Mesendoderm (in vitro differentiated cells): ENCODE measurements around the gene RXFP4.
A peak's percentile ranks its signal among the peaks of the same experiment; 100 is the strongest.

Experiments used
- DNase-seq: peaks from one replicate; pipeline ENCODE4 v3.0.0; 2013
- H2AK5ac ChIP-seq: 2 replicates; pipeline ENCODE4 v1.6.1; 2013; ENCODE audit warnings: low read length, inconsistent platforms
- H2BK120ac ChIP-seq: 2 replicates; pipeline ENCODE4 v1.6.1; 2013; ENCODE audit warnings: low read depth, mild to moderate bottlenecking, low read length, moderate library complexity, mixed read lengths
- H2BK15ac ChIP-seq: replicated peaks from 2 replicates; pipeline ENCODE4 v1.6.1; 2013; ENCODE audit warnings: low read depth, mild to moderate bottlenecking, moderate library complexity
- H2BK5ac ChIP-seq: 2 replicates; pipeline ENCODE4 v1.6.1; 2013; ENCODE audit warnings: low read length, inconsistent platforms
- H3K18ac ChIP-seq: 2 replicates; pipeline ENCODE4 v1.6.1; 2013; ENCODE audit warnings: mild to moderate bottlenecking, low read length, mixed read lengths
- H3K23ac ChIP-seq: one replicate; pipeline ENCODE4 v1.6.1; 2013; ENCODE audit warnings: low read length
- H3K27ac ChIP-seq: 2 replicates; pipeline ENCODE4 v1.5.1; 2013; ENCODE audit warnings: low read depth, mild to moderate bottlenecking, inconsistent platforms, low read length, moderate library complexity
- H3K27me3 ChIP-seq: 2 replicates; pipeline ENCODE4 v1.6.1; 2013; ENCODE audit warnings: low read length, control low read depth, mild to moderate bottlenecking, inconsistent platforms; ENCODE audit not compliant: insufficient read depth, poor library complexity
- H3K36me3 ChIP-seq: 2 replicates; pipeline ENCODE4 v1.6.1; 2013; ENCODE audit warnings: low read length, inconsistent platforms; ENCODE audit not compliant: control insufficient read depth, insufficient read depth
- H3K4ac ChIP-seq: one replicate; pipeline ENCODE4 v1.6.1; 2013; ENCODE audit warnings: low read depth, mild to moderate bottlenecking, low read length, moderate library complexity
- H3K4me1 ChIP-seq: 2 replicates; pipeline ENCODE4 v1.6.1; 2013; ENCODE audit warnings: low read depth, low read length, inconsistent platforms; ENCODE audit not compliant: control insufficient read depth
- H3K4me2 ChIP-seq: 2 replicates; pipeline ENCODE4 v1.6.1; 2013; ENCODE audit warnings: low read length
- H3K4me3 ChIP-seq: 2 replicates; pipeline ENCODE4 v1.5.1; 2013; ENCODE audit warnings: mild to moderate bottlenecking, low read length
- H3K56ac ChIP-seq: one replicate; pipeline ENCODE4 v1.6.1; 2013; ENCODE audit warnings: low read length
- H3K79me1 ChIP-seq: 2 replicates; pipeline ENCODE4 v1.6.1; 2013; ENCODE audit warnings: low read length, inconsistent platforms
- H3K79me2 ChIP-seq: 2 replicates; pipeline ENCODE4 v1.6.1; 2013; ENCODE audit warnings: mild to moderate bottlenecking, low read length; ENCODE audit not compliant: control insufficient read depth, insufficient read depth
- H3K9ac ChIP-seq: 2 replicates; pipeline ENCODE4 v1.6.1; 2013; ENCODE audit warnings: low read length, inconsistent platforms
- H4K5ac ChIP-seq: one replicate; pipeline ENCODE4 v1.6.1; 2013; ENCODE audit warnings: low read length
- H4K8ac ChIP-seq: one replicate; pipeline ENCODE4 v1.6.1; 2013; ENCODE audit warnings: low read depth, mild to moderate bottlenecking, control low read depth, low read length, moderate library complexity
- WGBS: extraction: QIAGEN DNeasy Blood & Tissue Kit; methylation state at CpG from one replicate; pipeline ENCODE4 v1.1.7; 2013; ENCODE audit warnings: low lambda C conversion rate, missing lambda C conversion rate; ENCODE audit not compliant: insufficient coverage; ENCODE audit errors: extremely low coverage; 5-methylcytosine and 5-hydroxymethylcytosine counted together

RXFP4 gene

GRCh38 chr1:155977690-155978324 is 36.4 kb downstream of the RXFP4 start:
- no CpG with 5 or more reads among the region's 52 CpGs for WGBS
- H2BK5ac ChIP-seq, result peak overlapping the region; percentile 92

GRCh38 chr1:155978325-155978972 is 37.0 kb downstream of the RXFP4 start, which contains the start of gene ARHGEF2:
ARHGEF2 (minus strand) TSS chr1:155978547; CDS start chr1:155978427, 120 bp downstream.
- peak; percentile 95 for DNase-seq
- Histone ChIP-seq H3K4me3 (peak within 1 kb of the TSS; percentile 78), H3K36me3 (no peaks in the 10 kb centered on the region), H2BK120ac (peak within 1 kb of the TSS; percentile 75), H3K27ac (peak within 1 kb of the TSS; percentile 91), H2BK15ac (peak within 1 kb of the TSS; percentile 86), H4K5ac (no peak within 1 kb of the TSS), H3K4ac (peak within 1 kb of the TSS; percentile 98), H3K18ac (peak within 1 kb of the TSS; percentile 99), H2AK5ac (peak within 1 kb of the TSS; percentile 92), H3K56ac (peak within 1 kb of the TSS; percentile 97), H3K4me2 (peak within 1 kb of the TSS; percentile 91), H2BK5ac (peak within 1 kb of the TSS; percentile 92), H3K9ac (peak within 1 kb of the TSS; percentile 95), H4K8ac (no peak within 1 kb of the TSS), H3K27me3 (no peaks in the 10 kb centered on the region), H3K4me1 (peaks cover 20% of the 10 kb centered on the region), H3K79me2 (peaks cover 43% of the 10 kb centered on the region), H3K79me1 (peaks cover 18% of the 10 kb centered on the region), H3K23ac (peak within 1 kb of the TSS; percentile 83)
- WGBS, result no CpG with 5 or more reads among the region's 52 CpGs

More at GRCh38 chr1:155977690-155978324, 36.4 kb downstream of the RXFP4 start:
- Histone ChIP-seq H2BK15ac (peak overlapping the region; percentile 86), H3K79me2 (peaks cover 49% of the 10 kb centered on the region), H3K23ac (peak overlapping the region; percentile 83), H3K27ac (peak overlapping the region; percentile 91), H3K56ac (peak overlapping the region; percentile 97), H3K9ac (peak overlapping the region; percentile 95), H3K4me1 (peaks cover 20% of the 10 kb centered on the region), H3K27me3 (no peaks in the 10 kb centered on the region), H3K4me2 (peak overlapping the region; percentile 91), H3K4me3 (peak overlapping the region; percentile 78), H4K8ac (no peak overlapping the region), H3K18ac (peak overlapping the region; percentile 99), H2AK5ac (no peak overlapping the region), H3K79me1 (peaks cover 21% of the 10 kb centered on the region), H3K4ac (peak overlapping the region; percentile 98), H2BK120ac (peak overlapping the region; percentile 75), H3K36me3 (no peaks in the 10 kb centered on the region), H4K5ac (no peak overlapping the region)
- DNase-seq, result peak; percentile 76

GRCh38 chr1:155978973-155979429 is 37.6 kb downstream of the RXFP4 start:
- no CpG with 5 or more reads among the region's 8 CpGs for WGBS
- Histone ChIP-seq H3K4me3 (peak overlapping the region; percentile 78), H3K4ac (peak overlapping the region; percentile 98), H4K8ac (no peak overlapping the region), H3K27me3 (no peaks in the 10 kb centered on the region), H3K23ac (no peak overlapping the region), H3K36me3 (no peaks in the 10 kb centered on the region), H2BK5ac (peak overlapping the region; percentile 49), H3K9ac (peak overlapping the region; percentile 95), H3K18ac (peak overlapping the region; percentile 99), H3K79me2 (peaks cover 39% of the 10 kb centered on the region), H2BK120ac (peak overlapping the region; percentile 56), H2BK15ac (no peak overlapping the region), H3K4me2 (peak overlapping the region; percentile 80), H3K79me1 (peaks cover 18% of the 10 kb centered on the region), H3K27ac (peak overlapping the region; percentile 91), H4K5ac (no peak overlapping the region), H2AK5ac (no peak overlapping the region), H3K56ac (peak overlapping the region; percentile 97), H3K4me1 (peaks cover 20% of the 10 kb centered on the region)
- DNase-seq, result no peak

- Histone ChIP-seq H2BK5ac (no peak overlapping the region), H3K27ac (peak overlapping the region; percentile 91), H3K18ac (peak overlapping the region; percentile 99), H3K79me1 (peaks cover 12% of the 10 kb centered on the region), H3K4ac (peak overlapping the region; percentile 98), H3K4me3 (no peak overlapping the region), H4K8ac (no peak overlapping the region), H3K56ac (peak overlapping the region; percentile 97), H3K27me3 (no peaks in the 10 kb centered on the region), H3K4me1 (peaks cover 19% of the 10 kb centered on the region), H2BK15ac (no peak overlapping the region), H3K9ac (peak overlapping the region; percentile 95), H3K79me2 (peaks cover 31% of the 10 kb centered on the region), H3K23ac (no peak overlapping the region), H2BK120ac (peak overlapping the region; percentile 56), H3K36me3 (no peaks in the 10 kb centered on the region), H4K5ac (no peak overlapping the region), H2AK5ac (no peak overlapping the region), H3K4me2 (peak overlapping the region; percentile 80)
- no peak for DNase-seq
- no CpG with 5 or more reads among the region's 4 CpGs for WGBS
Measured at GRCh38 chr1:155979597-155980343, 38.3 kb downstream of the RXFP4 start.

- peaks cover 4% of the 10 kb centered on the region for H3K79me1 ChIP-seq
- no peak overlapping the region for H3K27ac ChIP-seq
- DNase-seq, result no peak
- no peak overlapping the region for H2BK120ac ChIP-seq
- H3K4ac ChIP-seq, result no peak overlapping the region
- H3K27me3 ChIP-seq, result no peaks in the 10 kb centered on the region
- peaks cover 14% of the 10 kb centered on the region for H3K79me2 ChIP-seq
- no peak overlapping the region for H3K23ac ChIP-seq
- no peak overlapping the region for H4K8ac ChIP-seq
- H3K18ac ChIP-seq, result no peak overlapping the region
- no CpG with 5 or more reads among the region's 6 CpGs for WGBS
- H3K9ac ChIP-seq, result no peak overlapping the region
- peaks cover 10% of the 10 kb centered on the region for H3K4me1 ChIP-seq
- H3K4me3 ChIP-seq, result no peak overlapping the region
- H2AK5ac ChIP-seq, result peak overlapping the region; percentile 34
- H2BK5ac ChIP-seq, result no peak overlapping the region
- H4K5ac ChIP-seq, result no peak overlapping the region
- no peaks in the 10 kb centered on the region for H3K36me3 ChIP-seq
- no peak overlapping the region for H2BK15ac ChIP-seq
- H3K56ac ChIP-seq, result peak overlapping the region; percentile 9
- H3K4me2 ChIP-seq, result no peak overlapping the region
Measured at GRCh38 chr1:155981266-155982088, 40.0 kb downstream of the RXFP4 start.
